T follicular helper cell (primary cell): ENCODE measurements around the gene CAMK2B.

Experiments
- DNase-seq: peaks from one replicate; pipeline ENCODE4 v3.0.0-alpha.2; 2020; ENCODE audit warnings: low read depth

Gene CAMK2B

GRCh38 chr7:44287488-44288380, 37.7 kb downstream of the CAMK2B start:
- DNase-seq, result no peak

DNA sequence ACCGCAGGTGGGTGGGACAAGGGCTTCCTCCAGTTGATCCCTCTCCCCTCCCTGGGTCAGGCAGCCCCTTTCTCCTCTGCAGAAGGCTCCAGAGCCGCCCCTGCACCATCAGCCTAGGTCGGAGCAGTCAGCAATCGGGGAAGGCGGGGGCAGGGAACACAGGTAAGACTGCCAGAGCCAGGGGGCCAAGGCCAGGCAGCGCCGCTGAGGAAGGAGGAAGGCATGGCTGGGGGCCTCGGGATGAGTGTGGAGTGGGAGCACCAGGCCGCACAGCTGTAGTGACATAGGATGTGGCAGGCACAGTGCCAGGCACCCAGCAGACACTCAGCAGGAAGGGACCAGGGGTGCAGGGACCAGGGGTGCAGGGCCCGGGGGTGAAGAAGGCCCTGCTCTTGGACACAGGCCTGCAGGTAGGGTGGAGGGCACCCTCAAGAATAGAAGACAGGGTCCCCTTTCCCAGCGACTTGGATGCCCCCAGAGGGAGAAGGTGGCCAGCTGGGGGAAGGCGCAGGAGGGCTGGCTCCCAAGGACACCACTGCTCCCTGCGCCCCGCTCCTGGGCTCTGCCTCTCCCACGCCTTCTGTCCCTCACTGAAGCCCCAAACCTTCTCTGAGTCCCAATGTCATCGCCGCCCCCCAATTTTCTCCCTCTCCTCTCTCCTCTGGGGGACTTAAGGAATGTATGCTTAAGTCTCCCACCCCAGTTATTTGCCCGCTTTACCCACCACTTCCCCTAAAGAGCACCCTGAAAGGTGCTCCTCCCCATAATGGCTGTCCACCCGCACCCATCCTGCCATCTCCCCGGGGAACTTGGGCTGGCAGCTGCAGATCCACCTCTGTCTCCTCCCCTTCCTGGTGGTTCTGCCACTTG, 38.5 kb downstream of the CAMK2B start:
- DNase-seq, result no peak

- DNase-seq, result no peak
Measured at GRCh38 chr7:44286182-44286617, 39.2 kb downstream of the CAMK2B start.

- DNase-seq, result no peak
Measured at GRCh38 chr7:44285561-44285960, 39.8 kb downstream of the CAMK2B start.

DNA sequence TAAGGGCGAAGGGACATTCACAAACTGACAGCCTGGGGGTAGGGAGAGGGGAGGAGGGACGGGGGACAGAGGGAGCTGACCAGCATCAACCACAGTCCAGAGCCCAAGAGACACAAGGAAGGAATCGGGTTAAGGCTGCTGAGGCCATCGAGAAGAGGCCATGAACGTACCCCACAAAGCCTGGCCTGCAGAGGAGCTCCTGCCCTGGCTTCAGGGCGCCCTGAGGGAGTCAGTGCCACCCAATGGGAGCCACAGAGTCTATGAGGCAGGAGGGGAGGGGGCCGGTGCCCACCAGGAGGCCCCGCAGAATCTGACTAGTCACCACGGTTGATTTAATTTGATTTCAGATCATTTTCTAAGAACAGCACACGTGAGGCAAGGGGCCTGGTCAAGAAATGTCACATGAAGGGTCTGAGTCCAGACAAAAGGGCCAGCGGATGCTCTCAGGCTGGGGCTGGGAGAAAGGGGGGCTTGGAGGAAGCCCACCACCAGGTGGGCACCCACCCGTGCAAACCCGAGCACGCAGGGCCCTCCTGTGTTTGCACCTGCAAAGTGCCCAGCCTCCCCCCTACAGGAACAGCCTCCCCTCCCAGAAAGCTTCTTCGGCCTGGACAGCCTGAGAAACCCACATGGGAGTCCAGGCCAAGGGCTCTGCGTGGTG, 40.4 kb downstream of the CAMK2B start:
- no peak for DNase-seq

- DNase-seq, result no peak
Measured at GRCh38 chr7:44284216-44284615, 41.2 kb downstream of the CAMK2B start.

DNA sequence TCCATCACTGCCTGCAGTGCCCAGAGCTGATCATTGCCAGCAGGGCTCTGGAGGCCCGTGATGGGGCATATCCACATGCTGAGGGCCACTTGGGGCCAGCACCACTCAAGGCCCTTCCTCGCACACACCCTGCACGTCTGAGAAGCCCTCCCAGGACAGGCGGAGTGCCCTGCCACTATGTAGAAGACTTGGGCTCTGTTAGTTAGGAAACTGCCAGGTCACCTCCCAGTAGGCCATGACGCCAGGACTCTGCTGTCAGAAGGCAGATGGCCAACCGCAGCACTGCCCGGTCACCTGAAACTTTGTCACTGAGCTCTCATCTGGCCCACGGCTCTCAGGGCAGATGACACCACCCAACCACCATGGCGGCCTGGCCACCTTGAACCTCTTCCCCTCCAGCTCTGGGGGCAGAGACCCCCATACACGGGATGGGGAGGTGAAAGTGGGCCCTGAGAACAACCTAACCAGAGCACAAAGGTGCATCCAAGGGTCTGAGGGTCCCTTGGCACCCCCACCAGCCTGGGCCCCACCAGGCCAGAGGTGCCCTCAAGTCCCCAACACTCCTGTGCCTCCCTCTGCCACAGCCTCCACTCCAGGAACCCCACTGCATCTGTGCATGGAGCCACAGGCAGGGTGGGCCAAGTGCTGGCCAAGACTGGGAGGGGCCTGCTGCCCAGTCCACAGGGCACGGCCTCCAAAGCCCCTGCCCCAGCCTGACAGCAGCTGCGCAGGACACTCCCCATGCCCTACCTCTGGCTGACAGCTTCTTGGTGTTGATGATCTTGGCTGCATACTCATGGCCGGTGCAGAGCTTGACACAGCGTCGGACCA, 41.8 kb downstream of the CAMK2B start:
- no peak for DNase-seq

DNA sequence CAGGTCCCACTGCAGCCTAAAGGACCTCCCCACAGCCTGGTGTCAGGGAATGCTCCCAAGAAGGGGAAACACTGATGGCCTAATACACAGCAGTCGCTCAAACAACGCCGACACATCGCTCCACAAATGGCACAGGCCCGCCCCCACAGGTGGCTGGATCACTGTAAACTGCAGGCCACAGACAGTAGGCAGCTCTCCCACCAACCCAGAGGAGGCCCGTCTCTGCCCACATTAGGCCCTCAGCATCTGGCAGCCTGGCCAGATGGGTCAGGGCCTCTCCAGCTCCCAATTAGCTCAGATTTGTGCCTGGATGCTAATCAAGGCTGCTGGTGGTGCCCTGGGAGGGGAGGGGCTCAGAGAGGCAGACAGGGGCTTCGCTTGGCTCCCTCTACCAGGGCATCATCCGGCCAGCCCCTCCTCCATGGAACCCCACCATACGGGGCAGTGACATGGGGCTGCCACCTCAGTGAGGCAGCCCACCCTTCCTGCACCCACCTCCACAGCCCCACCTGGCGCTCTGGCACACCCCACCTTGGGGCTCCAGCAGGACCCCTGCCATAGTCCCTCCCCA, 42.7 kb downstream of the CAMK2B start:
- no peak for DNase-seq

DNA sequence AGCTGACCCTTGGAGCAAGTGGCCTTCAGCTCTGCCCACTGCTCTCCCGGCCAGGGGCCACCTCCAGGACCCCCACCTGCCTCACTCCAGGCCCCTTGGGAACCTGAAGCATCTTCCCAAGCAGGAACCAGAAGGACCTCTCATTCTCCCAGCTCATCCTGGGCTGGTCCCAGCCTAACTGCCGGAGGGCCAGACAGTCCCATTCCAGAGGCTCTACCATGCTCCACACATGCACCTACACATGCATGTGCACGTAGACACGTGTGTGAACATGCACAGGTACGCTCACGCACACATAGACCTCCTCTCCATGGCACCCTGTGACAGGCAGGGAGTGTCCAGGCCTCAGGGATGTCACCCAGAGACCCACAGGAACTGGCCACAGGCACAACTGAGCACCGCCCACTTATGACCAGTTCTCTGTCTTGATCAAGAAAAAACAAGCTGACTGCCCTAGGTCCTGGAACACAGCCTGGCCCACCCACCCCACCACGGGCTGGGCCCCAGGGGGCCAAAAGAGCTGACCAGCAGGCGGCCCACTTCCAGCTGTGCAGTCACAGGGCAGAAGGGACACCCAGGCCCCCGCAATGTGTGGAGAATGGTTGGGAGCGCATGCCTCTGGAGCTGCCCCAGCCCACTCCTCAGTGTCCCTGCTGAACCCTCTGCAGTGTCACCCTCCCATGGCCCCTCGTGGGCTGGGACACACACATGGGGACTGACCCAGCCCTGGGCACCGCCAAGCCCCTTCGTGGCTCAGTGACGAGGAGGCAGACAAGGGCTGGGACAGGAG, 43.4 kb downstream of the CAMK2B start:
- DNase-seq, result no peak

DNA sequence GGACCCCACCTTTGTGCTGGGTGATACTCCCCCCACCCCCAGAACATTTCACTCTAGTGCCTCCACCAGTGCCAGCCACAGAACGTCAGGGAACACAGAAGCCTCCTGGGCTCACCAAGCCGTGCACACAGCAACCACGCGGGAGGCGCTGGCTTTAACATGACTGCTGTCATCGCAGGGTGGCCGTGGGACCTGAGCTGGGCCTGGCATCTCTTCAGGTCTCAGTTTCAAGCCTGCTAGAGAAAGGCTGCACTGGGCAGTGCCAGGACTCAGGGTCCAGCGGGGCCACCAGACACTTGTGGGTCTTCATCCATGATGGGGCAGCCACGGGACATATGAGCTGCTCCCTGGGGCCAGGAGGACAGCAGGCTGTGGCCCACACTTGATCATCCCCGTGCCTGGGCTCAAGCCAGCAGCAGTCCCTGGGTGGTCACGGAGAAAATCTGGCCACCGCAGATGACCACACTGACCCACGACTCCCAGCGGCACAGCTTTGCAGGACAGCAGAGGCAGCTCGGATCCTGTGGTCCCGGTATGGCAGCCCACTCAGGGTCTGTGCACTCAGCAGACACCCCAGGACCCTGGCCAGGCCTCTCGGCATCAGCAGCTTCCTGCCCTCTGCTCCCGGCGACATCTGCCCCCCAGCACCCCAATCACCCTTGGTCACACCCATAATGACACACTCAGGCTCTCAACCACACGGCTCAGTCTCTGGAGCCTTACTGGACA, 44.2 kb downstream of the CAMK2B start:
- no peak for DNase-seq

- DNase-seq, result no peak
Measured at GRCh38 chr7:44280636-44280992, 44.8 kb downstream of the CAMK2B start.

DNA sequence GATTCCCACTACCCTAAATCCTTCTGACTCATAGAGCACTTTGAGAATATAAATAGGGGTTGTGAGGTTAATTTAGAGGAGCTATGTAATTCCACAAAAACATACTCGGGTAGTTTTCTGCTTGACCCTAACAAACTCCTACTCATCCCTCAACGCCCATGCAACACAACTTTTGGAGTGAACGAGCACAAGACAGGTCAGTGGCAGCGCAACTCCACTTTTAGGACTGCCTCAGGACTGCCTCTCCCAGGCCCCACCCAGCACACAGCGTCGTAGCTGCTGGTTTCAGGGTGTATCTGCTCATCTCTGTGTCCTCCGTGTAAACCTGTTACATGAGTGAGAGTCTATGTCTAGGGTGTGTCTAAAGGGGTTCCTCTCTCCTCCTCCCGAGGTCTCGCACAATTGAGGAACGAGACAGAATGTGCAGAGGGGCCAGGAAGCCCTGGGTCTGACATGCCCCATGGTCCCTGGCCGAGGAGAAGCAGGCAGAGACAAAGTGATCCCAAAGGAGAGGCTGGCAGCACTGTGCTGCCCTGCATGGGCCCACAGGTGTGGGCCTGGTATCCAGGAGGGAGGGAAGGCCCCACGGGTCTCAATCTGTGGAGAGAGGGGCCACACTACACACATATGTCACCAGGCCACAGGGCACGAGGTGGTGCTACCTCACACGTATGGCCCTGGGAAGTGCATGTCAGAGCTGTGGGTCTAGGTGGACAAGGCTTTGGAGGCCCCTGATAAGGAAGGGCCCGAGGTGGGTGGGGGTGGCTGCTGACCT, 45.5 kb downstream of the CAMK2B start:
- no peak for DNase-seq

GRCh38 chr7:44279286-44279685, 46.1 kb downstream of the CAMK2B start:
- no peak for DNase-seq

- no peak for DNase-seq
Measured at GRCh38 chr7:44278451-44279161, 46.8 kb downstream of the CAMK2B start.

GRCh38 chr7:44277851-44278250, 47.5 kb downstream of the CAMK2B start:
- DNase-seq, result no peak

DNA sequence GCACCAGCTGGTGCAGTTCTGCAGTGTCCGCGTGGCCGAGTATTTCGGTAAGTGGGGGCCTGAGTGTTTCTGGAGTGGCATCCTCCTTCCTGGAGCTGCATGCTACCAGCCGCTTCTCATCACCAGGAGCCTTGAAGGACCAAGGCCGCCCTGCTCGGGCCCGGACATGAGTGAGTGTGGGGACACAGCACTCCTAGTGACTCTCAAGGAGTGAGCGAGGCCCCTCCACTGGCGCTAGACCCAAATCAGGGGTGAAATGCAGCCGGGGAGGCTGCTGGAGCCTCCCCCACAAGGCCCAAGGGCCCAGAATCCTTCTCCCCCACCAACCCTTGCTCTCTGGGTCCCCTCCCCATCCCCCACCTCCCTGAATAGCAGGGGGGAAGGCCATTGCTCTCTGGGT, 48.0 kb downstream of the CAMK2B start:
- DNase-seq, result no peak

DNA sequence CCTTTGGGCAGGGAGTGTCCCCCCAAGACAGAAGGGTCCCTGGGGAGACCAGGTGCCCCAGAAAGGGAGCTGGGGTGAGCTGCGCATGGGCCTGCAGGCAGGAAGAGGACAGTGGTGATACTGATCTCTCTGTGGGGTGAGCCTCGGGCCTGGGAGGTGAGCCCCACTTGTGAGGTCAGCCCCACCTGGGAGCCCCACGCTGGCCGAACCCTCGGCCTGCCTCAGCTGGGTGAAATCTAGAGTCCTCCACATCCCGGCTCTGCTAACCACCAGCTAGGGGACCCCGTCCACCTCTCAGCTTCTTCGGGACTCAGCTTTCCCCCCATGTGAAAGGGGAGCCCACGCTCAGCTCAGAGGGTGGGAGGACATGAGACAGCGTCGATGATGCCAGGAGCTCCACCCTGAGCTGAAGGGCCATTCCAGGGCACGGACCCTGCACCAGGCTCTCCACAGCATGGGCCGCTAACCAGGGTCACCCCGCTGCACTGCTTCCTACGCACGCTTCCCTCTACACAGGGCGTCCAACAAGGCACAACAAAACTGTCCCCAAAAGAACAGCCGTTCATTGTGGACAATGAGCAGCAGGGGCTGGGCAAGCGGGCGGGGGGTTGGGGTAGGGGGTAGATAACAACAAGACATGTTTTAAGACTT, 48.7 kb downstream of the CAMK2B start:
- no peak for DNase-seq
